GM12872 (cell line): ENCODE data around the gene HIVEP1.

Source experiments
- TF ChIP-seq, protein P1 (sequence below): IDR thresholded peaks from 3 replicates; pipeline ENCODE4 v1.5.1; 2011; ENCODE audit warnings: low read depth, mild to moderate bottlenecking, low read length, moderate library complexity; ENCODE audit not compliant: insufficient read depth

HIVEP1 gene

DNA sequence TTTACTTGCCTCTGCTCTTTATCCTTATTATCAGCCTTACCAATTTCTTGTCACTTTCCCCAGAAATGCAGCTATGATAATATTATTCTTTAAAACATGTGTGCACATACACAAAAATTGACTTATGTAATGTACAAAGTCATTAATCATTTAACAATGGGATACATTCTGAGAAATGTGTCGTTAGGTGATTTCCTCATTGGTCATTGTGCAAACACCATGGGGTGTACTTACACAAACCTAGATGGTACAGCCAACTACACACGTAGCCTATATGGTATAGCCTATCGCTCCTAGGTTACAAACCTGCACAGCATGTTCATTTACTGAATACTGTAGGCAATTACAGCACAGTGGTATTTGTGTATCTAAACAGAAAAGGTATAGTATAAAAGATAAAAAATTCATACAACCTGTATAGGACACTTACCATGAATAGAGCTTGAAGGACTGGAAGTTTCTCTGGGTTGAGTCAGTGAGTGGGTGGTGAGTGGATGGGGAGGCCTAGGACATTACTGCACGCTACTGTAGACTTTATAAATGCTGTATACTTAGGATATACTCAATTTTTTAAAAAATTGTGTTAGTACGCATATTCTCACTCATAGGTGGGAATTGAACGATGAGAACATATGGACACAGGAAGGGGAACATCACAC is 56.9 kb downstream of the HIVEP1 start:
- TF ChIP-seq, protein P1, sequence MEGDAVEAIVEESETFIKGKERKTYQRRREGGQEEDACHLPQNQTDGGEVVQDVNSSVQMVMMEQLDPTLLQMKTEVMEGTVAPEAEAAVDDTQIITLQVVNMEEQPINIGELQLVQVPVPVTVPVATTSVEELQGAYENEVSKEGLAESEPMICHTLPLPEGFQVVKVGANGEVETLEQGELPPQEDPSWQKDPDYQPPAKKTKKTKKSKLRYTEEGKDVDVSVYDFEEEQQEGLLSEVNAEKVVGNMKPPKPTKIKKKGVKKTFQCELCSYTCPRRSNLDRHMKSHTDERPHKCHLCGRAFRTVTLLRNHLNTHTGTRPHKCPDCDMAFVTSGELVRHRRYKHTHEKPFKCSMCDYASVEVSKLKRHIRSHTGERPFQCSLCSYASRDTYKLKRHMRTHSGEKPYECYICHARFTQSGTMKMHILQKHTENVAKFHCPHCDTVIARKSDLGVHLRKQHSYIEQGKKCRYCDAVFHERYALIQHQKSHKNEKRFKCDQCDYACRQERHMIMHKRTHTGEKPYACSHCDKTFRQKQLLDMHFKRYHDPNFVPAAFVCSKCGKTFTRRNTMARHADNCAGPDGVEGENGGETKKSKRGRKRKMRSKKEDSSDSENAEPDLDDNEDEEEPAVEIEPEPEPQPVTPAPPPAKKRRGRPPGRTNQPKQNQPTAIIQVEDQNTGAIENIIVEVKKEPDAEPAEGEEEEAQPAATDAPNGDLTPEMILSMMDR = no peak

DNA sequence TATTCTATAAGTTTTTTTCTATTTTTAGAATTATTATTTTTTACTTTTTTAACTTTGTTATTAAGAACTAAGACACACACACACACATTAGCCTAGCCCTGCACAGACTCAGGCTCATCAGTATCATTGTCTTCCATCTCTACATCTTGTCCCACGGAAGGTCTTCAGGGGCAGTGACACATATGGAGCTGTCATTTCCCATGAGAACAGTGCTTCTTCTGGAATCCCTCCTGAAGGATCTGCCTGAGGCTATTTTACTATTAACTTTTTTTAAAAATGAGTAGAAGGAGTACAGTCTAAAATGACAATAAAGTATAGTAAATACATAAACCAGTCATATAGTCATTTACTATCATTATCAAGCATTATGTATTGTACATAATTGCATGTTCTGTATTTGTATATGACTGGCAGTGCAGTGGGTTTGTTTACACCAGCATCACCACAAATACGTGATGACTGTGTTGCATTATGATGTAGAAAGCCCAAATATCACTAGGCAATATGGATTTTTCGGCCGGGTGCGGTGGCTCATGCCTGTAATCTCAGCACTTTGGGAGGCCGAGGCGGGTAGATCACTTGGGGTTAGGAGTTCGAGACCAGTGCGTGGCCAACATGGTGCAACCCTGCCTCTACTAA is 57.9 kb downstream of the HIVEP1 start:
- TF ChIP-seq, protein P1 = no peak

DNA sequence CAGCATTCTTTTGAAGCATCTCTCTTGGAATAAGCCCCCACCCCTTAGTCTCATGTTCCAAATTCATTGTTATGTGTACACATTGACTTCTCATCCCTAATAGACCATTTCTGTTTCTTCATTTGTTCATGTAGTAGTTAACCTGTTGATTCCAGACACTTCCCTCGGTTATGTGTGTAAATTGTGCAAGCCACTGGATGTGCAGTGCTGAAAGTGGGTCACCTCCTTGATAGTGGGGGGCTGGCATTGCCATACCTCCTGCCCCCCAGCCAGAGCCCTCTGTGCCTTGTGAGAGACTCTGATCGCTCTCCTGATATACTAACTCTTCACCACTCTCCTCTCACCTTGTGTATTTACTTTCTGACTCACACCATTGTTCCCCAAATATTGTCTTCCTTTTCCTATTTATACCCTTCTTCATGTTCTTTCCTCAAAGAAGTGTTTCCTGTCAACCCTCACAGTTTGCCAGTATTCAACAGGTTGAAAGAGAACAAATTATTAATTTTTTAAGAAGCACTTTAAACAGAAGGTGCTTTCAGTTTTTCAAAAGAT is 59.0 kb downstream of the HIVEP1 start:
- TF ChIP-seq, protein P1 = no peak

DNA sequence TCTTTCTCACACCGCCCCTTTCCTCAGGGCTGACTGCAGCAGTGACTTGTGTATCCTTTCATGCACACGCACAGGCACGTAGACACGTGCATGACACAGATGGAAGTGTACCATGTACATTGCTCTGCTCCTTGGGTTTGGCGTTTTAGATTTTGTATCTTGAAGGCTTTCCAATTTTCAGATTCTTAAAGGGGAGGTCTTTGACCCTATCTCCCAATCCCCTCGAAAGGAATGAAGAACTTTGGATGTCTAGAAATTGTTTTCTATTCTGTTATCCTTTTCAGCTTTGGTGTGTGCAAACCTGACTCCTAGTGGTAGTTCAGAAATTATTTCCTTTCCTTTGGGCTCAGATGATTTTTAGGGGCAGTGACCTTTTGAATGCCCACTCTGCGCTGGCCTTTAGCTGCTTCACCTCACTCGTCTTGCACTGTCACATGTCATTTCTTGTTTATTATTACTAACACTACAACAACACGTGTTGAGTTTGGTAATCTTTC is 63.0 kb downstream of the HIVEP1 start:
- TF ChIP-seq, protein P1 = peak; percentile 46; the same call in 2 of the 3 replicates

DNA sequence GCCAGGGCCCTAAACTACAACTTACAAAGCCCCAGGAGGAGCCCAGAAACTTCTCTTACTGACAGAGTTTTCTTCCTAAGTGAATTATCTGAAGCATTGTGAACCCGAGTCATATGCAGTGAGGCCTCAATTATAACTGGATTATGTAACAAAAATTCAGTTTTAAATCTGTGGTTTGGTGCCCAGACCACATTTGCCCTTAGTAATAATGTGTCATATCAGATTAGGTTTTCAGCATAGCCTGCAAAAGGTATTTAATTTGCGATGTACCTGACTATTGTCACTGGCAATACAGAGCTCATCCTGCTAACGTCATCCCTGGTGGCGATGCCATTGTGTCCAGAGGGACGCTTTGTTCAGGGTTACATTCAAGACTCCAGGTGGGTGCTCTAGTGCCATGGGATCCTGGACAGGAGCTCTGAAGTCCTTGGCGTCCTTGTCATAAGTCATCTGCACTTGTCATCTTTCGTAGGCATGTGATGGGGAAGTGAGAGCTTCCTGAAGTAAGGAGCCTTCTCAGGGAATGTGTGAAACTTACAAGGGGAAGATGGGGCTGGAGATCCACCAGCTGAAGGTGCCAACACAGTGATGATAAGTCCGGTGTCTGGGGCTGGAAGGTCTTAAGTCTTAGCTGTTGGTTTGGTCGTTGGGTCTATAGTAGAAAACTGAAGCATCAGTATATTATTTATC is 65.1 kb downstream of the HIVEP1 start:
- TF ChIP-seq, protein P1 = no peak

DNA sequence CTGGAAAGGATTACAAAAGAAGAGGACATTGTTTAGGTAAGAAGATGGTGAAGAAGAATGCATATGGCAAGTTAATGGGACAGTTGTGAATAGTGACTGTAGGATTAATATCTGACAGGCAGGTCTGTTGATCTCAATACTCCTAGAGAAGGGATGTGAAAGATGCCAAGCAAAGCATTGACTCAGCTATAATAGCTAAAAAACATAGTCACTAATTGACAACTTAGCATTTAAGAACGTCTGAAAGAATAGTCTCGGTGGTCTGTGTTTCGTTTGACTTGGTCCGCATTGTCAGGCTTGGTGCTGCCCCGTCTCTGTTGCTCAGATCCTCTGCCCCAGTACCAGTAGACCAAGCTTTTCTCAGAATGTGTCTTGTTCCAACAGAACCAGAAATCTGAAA is 65.9 kb downstream of the HIVEP1 start:
- TF ChIP-seq, protein P1 = no peak

DNA sequence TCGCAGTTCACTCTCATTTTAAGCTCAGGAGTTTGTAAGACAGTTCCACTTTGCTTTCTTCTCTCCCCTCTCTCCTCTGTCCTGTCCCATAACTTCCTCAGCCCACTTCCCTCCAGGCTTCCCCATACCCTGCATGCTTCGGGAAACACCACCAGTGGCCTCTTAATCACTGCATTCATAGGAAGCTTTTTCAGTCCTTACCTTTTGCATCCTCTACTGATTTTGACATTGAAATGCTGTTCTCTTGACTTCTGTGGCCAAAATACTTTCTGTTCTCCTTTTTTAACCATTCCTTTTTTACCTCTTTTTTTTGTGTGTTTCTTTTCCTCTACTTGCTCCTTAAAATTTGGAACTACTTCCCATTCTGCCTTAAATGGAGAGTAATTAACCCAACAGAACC is 69.7 kb downstream of the HIVEP1 start:
- TF ChIP-seq, protein P1 = no peak
